HT1080 (cell line): ENCODE results near the gene MCRS1. TPM values are rescaled to one million over a fixed set of nuclear protein-coding genes. Genes with fewer than 3 reads are reported as not detected.
A peak's percentile ranks its signal among the peaks of the same experiment; 100 is the strongest.

Experiments
- DNase-seq: peaks from one replicate; pipeline ENCODE4 v3.0.0-alpha.2; 2015; ENCODE audit warnings: low read depth
- total RNA-seq: library from RNA; depleted of rRNA; stranded (reverse); fragments of >200 nt; shearing (Covaris generic); gene quantifications from 2 replicates; pipeline ENCODE4 v1.2.3, GENCODE V29; 2014

Gene MCRS1
- total RNA-seq, 1 experiment from 2014 or later, result 99.1 TPM

- no peak for DNase-seq
Observed at GRCh38 chr12:49582850-49583249, 14.9 kb upstream of the MCRS1 start.

DNA sequence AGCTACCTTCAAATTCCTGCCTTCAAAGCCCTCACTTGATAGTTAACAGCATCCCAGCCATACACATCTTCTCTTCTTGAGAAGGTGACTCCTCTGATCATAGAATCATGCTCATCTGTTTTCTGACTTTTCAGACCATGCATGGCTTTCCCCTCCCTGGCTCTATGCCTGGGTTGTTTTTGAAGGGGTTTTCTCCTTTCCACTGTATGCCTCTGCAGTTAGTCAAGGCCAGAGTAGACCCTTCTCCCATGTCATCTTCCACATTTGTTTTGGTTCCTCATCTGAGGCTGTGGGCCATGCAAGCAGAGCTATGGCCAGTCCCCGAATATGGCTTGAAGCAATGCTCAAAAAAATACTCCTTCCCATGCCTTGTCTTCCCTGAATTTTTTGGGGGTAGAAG is 14.3 kb upstream of the MCRS1 start:
- DNase-seq, result no peak

DNA sequence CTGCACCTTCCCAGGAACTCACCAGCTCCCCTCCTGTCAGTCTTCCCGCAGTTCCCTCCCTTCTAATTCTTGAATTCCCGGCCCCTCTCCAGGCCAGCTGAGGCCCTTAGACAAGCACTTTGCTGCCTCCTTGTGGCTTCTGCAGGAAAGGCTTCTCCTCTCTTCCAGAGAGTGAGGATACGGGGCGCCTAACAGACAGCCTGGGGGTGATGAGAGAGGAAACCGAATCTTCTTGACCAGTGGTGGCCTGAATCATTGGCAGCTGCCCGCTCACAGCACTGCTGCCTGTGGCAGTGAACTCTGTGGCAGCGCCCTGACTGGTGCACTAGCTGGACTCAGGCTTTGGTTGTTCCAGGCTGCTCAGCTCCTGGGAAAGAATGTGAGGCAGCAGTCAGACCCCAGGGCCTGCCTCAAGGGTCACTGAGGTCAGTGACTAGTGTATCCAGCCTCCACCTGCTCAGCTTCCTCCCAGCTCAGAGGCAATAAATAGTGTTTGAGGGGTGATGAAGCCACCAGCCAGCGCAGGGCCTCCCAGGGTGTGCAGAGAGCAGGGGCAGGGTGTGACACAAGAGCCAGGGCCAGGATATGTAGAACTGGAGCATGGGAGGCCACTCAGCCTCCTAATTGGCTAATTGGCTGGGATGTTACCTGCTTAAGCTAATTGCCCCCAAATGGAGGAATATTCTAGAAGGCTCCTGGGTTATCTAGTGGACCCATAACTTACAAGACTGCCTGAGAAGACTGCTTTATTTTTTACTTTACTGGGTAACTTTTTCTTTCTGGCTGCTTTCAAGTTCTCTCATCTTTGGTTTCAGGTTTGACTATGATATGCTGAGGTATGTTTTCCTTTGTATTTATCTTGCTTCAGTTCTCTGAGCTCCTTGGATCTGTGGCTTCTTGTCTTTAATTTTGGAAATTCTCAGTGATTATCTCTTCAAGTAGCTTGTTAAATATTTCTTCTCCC is 12.9 kb upstream of the MCRS1 start:
- DNase-seq, result peak; percentile 87

- DNase-seq, result no peak
Observed at GRCh38 chr12:49578471-49579112, 10.7 kb upstream of the MCRS1 start.

DNA sequence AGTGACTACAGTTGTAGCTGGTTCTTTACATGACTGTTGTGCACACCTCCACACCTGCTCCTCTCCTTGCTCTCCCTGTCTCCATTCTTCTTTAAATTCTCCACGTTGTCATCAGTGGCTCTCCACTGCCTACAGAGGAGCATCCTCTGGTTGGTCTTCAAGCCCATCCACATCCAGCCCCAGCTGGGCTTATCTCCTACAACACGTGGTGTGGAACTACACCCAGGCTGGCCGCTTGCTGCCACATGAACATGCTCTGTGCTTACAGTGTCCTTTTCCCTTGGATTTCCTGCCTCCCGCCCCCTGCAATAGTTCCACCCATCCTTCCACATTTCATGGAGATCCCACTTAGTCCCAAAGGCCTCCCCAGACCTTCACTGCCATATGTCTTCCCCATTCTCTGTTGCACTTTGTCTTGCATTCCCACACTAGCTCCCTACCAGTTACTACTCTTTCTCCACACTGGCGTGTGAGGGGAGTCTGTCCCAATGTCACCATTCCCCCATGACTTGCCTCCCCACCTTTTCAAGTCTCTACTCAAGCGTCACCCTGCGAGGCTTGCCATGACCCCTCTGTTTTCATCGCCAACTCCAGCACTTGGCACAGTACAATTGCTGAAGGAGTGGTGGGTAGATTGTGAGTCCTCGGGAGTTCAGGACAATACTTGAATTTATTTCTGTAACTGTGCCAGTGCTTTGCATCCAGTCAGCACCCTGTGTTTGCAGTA is 9.8 kb upstream of the MCRS1 start:
- no peak for DNase-seq

- DNase-seq, result peak; percentile 13
Observed at GRCh38 chr12:49568442-49569162, 660 bp upstream of the MCRS1 start.

- DNase-seq, result no peak
Observed at GRCh38 chr12:49567302-49567610, 686 bp downstream of the MCRS1 start.

DNA sequence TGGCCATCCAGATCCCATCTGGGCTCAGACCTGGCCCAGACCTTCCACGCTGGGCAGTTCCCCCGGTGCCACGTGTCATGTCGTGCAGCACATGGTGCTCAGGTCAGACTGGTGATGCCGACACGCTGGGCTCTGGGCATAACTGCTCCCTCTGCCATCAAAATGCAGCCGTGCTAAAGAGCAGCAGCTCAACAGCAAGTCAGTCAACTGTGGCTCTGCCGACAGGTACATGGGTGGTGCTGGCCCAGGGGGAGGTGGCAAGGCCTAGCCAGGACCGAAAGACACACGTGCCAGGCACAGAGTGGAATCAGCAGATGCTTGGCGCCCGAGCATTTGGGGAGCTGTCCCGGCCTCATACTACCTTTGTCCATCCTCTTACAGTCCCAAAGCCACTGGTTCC is 1.6 kb downstream of the MCRS1 start:
- DNase-seq, result no peak

DNA sequence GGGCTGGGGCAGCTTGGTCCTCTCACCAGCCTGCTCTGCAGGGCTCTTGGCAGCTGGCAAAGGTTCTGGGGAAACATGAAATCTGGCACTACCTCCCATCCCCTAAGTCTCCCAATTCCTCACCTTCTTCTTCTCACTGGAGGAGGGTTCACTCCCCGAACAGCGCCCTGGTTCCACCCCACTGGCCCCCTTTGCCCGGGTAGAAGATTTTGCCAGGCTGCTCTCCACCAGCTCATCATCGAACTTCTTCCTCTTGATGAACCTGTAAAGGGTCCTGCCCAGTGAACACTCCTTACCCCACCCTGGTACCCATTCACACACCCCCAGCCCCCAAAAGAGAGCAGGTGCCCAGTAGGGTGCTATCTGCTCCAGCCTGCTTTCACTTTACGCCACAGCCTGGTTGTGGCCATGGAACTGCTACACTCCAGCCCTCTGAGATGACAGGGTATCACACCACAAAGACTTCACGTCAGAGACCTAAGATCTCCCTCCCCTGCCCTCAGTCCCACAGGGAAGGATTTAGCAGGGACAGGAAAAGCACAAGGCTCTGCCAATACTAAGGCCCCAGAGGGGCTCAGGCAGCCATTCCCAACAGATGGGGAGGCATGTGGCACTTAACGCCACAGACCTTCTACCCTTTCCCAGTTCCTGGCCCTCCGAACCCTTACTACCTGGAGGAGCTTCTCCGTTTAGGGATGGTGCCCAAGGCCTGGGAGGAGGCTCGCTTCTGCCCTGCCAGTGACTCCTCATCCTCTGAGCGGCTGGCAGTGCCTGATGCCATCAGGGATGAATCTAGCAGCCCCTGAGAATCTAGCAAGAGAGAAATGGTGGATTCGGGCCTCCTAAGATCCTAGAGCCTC is 2.3 kb downstream of the MCRS1 start:
- no peak for DNase-seq

DNA sequence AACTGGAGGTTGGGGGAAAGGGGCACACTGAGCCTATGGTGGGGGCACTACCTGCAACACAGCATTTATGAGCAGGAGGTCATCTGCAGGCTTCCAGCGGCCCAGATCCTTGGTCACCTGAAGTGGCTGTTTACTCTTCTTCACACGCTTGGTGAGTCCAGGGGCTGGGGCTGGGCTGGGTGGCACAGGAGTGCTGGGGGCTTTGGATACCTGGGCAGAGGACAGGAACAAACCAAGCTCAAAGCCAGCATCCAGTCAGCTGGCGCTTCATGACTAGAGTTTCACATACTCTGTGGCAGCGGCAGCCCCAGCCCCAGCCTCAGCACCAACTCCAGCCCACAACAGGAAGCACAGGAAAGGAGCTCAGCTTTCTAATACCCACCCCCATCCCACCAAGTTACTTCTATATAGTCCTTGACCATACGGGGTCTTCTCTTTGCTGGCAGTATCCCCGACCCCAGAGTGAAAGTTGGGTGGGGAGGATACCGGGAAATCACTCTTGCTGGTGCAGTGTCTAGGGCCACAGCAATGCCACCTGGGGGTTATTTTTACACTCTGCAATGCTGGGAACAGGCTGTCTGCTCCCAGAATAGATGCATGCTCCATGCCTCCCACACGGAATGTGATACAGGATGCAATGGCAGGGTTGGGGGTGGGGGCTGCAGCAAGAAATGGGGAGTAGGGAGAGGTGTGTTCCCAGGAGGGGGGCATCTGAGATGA is 3.1 kb downstream of the MCRS1 start:
- DNase-seq, result no peak

DNA sequence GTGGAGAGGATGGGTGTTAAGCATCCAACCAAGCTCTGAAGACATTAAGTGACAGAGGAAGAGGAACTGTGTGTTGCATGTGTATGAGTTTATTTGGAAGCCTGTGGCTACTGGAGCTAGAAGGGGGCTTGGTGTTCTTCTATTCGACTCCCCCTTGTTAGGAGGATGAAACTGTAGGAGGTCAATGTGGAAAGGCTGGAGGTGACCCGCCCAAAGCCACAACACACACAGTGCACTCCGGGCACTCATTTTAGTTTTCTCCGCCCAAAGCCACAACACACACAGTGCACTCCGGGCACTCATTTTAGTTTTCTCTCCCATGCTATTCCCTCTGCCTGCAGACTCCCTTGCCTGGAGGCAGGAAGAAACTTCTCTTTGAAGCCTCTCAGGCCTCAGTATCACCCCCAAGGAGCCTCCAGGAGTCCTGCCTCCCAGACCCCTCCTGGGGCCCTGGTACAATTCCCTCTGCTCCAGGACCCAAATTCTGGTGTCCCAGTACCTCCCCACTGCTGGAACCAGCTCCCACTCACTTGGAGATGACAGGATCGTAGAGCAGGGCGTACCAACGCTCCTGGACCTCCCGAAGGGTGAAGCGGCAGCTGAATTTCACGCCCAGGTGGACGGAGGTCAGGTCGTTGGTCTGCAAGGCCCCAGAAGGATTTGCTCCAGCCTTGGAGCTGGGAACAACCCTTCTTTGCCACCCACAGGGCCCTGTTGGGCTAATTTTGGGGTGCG is 3.8 kb downstream of the MCRS1 start:
- no peak for DNase-seq

- DNase-seq, result no peak
Observed at GRCh38 chr12:49562831-49563230, 5.1 kb downstream of the MCRS1 start.

- no peak for DNase-seq
Observed at GRCh38 chr12:49562233-49562632, 5.7 kb downstream of the MCRS1 start.

DNA sequence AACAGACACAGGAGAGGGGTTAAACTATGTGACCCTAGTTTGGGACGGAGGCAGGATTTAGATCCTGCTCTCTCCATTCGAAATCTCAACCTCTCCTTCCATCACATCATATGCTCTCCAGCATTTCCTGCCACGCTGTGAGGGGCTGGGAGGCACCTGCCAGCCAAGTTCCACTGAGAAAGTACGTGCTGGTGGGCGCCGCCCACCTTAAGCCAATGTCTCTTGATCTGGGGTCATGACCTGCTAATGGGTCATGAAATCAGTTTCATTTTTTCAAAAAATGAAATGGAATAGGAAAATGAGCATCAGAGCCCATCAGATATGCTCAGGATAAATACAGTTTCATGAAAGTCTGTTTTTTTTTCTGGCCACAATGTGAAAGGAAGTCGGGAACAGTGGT is 7.2 kb downstream of the MCRS1 start:
- DNase-seq, result no peak

DNA sequence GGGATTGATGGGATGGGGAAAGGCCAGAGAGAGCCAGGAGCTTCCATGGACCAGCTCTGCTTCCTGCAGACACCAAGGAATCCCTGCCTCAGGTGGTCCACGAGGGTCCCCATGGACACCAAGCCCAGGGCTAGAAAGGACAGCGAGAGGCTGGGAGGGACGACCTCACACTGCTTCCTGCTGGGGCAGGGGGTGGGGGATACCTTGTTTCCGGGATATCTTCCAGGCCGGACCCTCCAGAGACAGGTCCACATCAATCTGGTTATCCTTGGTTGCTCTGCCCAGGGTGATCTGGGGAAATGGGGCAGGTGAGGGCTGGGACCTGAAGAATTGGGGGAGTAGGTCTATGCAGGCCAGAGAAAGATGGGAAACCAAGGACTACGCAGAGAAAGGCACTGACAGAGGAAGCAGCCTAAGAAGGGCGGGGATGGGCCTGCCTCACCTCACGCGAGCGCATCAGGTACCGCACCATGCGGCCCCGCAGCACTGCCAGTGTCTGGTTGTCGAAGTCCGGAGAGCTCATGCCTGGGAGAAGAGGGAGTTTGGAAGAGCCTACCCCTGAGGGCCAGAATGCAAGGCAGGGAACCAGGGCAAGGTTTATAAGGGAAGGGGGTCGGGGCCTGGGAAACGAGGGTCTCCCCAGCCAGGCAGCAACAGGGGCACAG is 8.8 kb downstream of the MCRS1 start:
- DNase-seq, result no peak

DNA sequence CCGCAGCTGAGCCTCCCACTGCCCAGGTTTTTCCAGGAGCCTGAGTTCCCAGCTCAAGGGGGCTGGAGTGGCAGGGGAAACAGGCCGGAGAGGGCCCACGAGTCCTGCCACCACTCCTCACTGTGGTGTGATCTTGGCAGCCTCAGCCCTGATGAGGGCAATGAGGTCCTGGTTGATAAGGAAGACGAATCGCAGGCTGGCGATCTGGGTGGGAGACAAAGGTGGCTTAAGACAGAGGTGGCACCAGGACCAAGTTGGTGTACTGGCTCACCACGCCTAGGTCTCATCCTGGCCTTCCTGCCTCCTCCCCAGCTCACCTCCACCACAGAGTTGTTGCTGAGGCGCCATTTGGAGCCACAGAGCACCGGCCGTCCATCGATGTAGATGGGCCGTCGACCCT is 9.4 kb downstream of the MCRS1 start:
- no peak for DNase-seq

DNA sequence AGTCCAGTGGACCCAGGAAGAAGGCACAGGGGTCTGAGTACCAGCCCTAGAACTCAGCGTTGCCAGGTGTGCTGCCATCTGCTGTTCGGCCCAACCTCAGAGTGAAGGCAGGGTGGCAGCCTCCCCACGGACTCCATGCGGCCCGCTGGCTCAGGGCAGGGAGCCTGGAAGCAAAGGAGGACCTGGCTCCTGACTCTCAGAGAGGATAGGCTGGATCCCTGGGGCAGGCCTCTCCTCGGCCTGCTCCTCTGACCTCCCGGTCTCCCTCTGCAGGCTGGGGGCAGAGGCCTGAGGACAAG is 10.1 kb downstream of the MCRS1 start:
- DNase-seq, result no peak

- DNase-seq, result no peak
Observed at GRCh38 chr12:49557187-49557916, 10.6 kb downstream of the MCRS1 start.
